PC-9 (cell line): ENCODE results near the gene MOB3B.

Experiments
- EZH2 ChIP-seq: fragments of 200-600 bp; sonication (generic); IDR thresholded peaks from 2 replicates; pipeline ENCODE4 v1.8.0; 2017; ENCODE audit warnings: antibody characterized with exemption, low read depth
- TF ChIP-seq, protein P1 (sequence below): fragments of 200-600 bp; sonication (generic); conservative IDR thresholded peaks from 2 replicates; pipeline ENCODE4 v1.6.1; 2017; ENCODE audit warnings: mixed run types, antibody characterized with exemption, mild to moderate bottlenecking, moderate library complexity

- TF ChIP-seq, protein P1, sequence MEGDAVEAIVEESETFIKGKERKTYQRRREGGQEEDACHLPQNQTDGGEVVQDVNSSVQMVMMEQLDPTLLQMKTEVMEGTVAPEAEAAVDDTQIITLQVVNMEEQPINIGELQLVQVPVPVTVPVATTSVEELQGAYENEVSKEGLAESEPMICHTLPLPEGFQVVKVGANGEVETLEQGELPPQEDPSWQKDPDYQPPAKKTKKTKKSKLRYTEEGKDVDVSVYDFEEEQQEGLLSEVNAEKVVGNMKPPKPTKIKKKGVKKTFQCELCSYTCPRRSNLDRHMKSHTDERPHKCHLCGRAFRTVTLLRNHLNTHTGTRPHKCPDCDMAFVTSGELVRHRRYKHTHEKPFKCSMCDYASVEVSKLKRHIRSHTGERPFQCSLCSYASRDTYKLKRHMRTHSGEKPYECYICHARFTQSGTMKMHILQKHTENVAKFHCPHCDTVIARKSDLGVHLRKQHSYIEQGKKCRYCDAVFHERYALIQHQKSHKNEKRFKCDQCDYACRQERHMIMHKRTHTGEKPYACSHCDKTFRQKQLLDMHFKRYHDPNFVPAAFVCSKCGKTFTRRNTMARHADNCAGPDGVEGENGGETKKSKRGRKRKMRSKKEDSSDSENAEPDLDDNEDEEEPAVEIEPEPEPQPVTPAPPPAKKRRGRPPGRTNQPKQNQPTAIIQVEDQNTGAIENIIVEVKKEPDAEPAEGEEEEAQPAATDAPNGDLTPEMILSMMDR, result no peak
- TF ChIP-seq EZH2, result no peak
Measured at GRCh38 chr9:27413511-27414219, 115.9 kb downstream of the MOB3B start.
